Activated T-cell treated with anti-CD3 and anti-CD28 coated beads, Interleukin-2, amount 50 U/mL, for 4 hours (primary cell): ENCODE measurements around the gene KRT80. TPM values are rescaled to one million over a fixed set of nuclear protein-coding genes. Genes with fewer than 3 reads are reported as not detected.

Source experiments
- ATAC-seq, 2 donors: fragments of 200-7000 bp; cut with Tn5 transposase; one replicate each; pipeline ENCODE4 v1.10.0; 2021
- DNase-seq: peaks from one replicate; pipeline ENCODE4 v3.0.0-alpha.2; 2020
- H3K27me3 Mint-ChIP-seq: one replicate; pipeline ENCODE4 v1.8.0; 2021; ENCODE audit warnings: low read depth, mixed read lengths
- H3K36me3 Mint-ChIP-seq: one replicate; pipeline ENCODE4 v1.8.0; 2022; ENCODE audit warnings: mixed read lengths; ENCODE audit not compliant: insufficient read depth
- H3K4me1 Mint-ChIP-seq: one replicate; pipeline ENCODE4 v1.8.0; 2021; ENCODE audit warnings: low read depth, mixed read lengths
- H3K4me3 Mint-ChIP-seq: one replicate; pipeline ENCODE4 v1.8.0; 2021; ENCODE audit warnings: mild to moderate bottlenecking, moderate library complexity, mixed read lengths
- H3K9me3 Mint-ChIP-seq: one replicate; pipeline ENCODE4 v1.8.0; 2021; ENCODE audit warnings: mixed read lengths
- total RNA-seq, 3 donors: library from RNA; stranded (reverse); gene quantifications; one replicate each; pipeline ENCODE4 v1.2.1, GENCODE V29; 2021

The KRT80 gene
- total RNA-seq, 3 donors from 2014 or later, result 0.05 to 0.08 TPM; not detected in 1

GRCh38 chr12:52200781-52201450, 9.1 kb upstream of the KRT80 start:
- DNase-seq, result no peak
- no peaks in the 10 kb centered on the region for H3K9me3 Mint-ChIP-seq
- H3K27me3 Mint-ChIP-seq, result peaks cover 16% of the 10 kb centered on the region
- no peaks in the 10 kb centered on the region for H3K36me3 Mint-ChIP-seq
- peaks cover 5% of the 10 kb centered on the region for H3K4me1 Mint-ChIP-seq
- no peak overlapping the region for H3K4me3 Mint-ChIP-seq
- ATAC-seq, result no peak

GRCh38 chr12:52200086-52200780, 8.4 kb upstream of the KRT80 start:
- H3K36me3 Mint-ChIP-seq, result no peaks in the 10 kb centered on the region
- no peak for ATAC-seq

DNA sequence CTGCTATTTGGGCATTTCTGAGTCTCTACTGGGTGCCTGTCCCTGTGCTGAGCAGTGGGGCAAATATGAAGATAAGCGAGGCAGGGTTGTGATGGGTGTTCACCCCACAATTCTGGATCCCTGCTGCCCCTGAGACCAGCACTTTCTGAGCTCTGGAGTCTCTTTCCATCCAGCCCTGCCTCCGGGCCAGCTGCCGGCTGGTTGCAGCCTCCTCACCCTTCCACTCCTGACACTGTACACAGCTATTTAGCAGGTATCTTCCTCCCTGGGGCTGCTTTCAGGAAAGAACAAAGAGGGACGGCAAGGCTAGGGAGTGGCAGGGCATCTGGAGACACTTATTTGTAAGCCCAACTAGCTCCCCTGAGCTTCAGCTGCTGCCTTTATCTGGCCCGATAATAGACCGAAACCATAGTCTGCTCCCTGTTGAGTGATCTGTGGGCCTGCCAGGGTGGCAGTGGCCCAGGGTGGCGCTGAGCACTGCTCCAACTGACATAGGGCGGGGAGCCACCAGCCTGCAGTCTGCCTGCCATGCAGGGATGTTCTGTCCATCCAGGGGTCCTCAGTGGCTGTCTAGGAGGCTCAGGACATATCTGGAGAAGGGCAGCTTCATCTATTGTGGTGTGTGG, 7.6 kb upstream of the KRT80 start:
- Mint-ChIP-seq H3K4me3 (no peak overlapping the region), H3K27me3 (peaks cover 18% of the 10 kb centered on the region), H3K36me3 (no peaks in the 10 kb centered on the region), H3K4me1 (peaks cover 10% of the 10 kb centered on the region), H3K9me3 (no peaks in the 10 kb centered on the region)
- ATAC-seq (no peak), DNase-seq (no peak)

More at GRCh38 chr12:52200086-52200780, 8.4 kb upstream of the KRT80 start:
- Mint-ChIP-seq H3K4me1 (peaks cover 7% of the 10 kb centered on the region), H3K4me3 (no peak overlapping the region), H3K9me3 (no peaks in the 10 kb centered on the region), H3K27me3 (peaks cover 16% of the 10 kb centered on the region)
- DNase-seq, result no peak

- no peak for ATAC-seq
- no peaks in the 10 kb centered on the region for H3K9me3 Mint-ChIP-seq
Observed at GRCh38 chr12:52198454-52199215, 6.8 kb upstream of the KRT80 start.

DNA sequence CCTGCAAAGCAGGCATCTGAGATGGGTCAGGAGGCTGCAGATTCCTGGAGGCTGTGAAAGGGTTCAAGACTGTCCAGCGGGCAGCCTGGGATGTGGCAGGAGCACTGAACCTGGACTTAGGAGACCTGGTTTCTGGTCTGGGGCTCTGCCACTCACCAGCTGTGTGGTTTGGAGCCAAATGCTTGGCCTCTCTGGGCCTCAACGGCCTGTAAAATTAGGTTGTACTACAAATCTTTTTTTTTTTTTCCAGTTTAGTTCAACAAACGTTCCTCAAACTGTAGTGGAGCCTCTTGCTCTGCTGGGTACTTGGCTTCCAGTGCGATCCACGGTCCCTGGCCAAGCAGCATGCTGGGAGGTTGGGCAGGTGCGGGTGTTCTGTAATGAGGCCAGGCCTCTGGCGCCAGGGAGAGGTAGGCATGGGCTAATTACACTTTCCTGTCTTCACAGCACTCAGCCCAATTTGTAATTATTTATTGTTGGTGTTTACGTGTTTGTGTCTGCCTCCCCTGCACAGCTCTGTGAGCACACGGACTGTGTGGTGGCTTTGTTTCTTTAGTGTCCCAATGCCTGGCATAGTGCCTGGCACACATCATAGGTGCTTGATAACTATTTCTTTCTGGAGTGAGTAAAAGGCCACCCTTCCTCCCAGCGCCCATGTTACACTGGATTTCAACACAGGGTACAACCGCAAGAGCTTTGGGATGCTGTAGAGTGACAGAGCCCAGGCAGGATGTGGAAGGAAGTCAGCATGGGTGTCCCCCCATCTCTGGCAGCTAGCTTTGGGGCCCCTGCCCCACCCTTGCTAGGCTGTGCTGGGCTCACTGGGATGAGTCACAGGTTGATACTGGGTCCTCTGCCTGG, 5.8 kb upstream of the KRT80 start:
- DNase-seq (no peak), ATAC-seq (no peak)
- H3K27me3 Mint-ChIP-seq, result peaks cover 15% of the 10 kb centered on the region
- peaks cover 6% of the 10 kb centered on the region for H3K4me1 Mint-ChIP-seq
- no peaks in the 10 kb centered on the region for H3K9me3 Mint-ChIP-seq
- no peak overlapping the region for H3K4me3 Mint-ChIP-seq
- H3K36me3 Mint-ChIP-seq, result no peaks in the 10 kb centered on the region

More at GRCh38 chr12:52198454-52199215, 6.8 kb upstream of the KRT80 start:
- no peak overlapping the region for H3K4me3 Mint-ChIP-seq
- H3K27me3 Mint-ChIP-seq, result peaks cover 18% of the 10 kb centered on the region
- no peaks in the 10 kb centered on the region for H3K36me3 Mint-ChIP-seq
- DNase-seq, result no peak
- peaks cover 10% of the 10 kb centered on the region for H3K4me1 Mint-ChIP-seq

GRCh38 chr12:52195065-52195730, 3.4 kb upstream of the KRT80 start:
- ATAC-seq (no peak), DNase-seq (no peak)
- H3K27me3 Mint-ChIP-seq, result peaks cover 15% of the 10 kb centered on the region
- no peaks in the 10 kb centered on the region for H3K9me3 Mint-ChIP-seq
- H3K4me1 Mint-ChIP-seq, result peaks cover 6% of the 10 kb centered on the region
- H3K4me3 Mint-ChIP-seq, result no peak overlapping the region
- no peaks in the 10 kb centered on the region for H3K36me3 Mint-ChIP-seq

GRCh38 chr12:52193991-52194390, 2.2 kb upstream of the KRT80 start:
- Mint-ChIP-seq H3K27me3 (peaks cover 15% of the 10 kb centered on the region), H3K4me3 (no peak overlapping the region), H3K4me1 (peaks cover 6% of the 10 kb centered on the region), H3K36me3 (no peaks in the 10 kb centered on the region), H3K9me3 (no peaks in the 10 kb centered on the region)
- DNase-seq, result no peak
- no peak for ATAC-seq

DNA sequence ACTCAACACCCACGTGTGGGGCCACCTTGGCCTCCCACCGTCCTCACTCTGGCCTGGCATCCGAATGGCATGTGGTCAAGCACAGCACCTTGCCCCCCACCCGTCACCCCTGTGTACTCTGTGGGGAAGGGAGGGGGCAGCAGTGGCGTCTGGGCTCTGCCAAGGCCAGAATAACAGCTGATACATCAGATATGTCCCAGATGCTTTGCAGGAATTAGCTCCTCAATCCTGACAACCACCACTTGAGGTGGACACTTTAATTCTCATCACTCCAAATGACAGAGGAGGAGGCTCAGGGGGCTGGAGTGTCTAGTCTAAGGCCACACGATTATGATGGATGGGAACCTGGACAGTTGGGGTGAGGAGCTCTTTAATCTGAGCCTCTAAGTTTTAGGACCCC, 1.7 kb upstream of the KRT80 start:
- Mint-ChIP-seq H3K4me3 (no peak overlapping the region), H3K27me3 (peaks cover 15% of the 10 kb centered on the region), H3K36me3 (no peaks in the 10 kb centered on the region), H3K4me1 (peaks cover 6% of the 10 kb centered on the region), H3K9me3 (no peaks in the 10 kb centered on the region)
- ATAC-seq (no peak), DNase-seq (no peak)

DNA sequence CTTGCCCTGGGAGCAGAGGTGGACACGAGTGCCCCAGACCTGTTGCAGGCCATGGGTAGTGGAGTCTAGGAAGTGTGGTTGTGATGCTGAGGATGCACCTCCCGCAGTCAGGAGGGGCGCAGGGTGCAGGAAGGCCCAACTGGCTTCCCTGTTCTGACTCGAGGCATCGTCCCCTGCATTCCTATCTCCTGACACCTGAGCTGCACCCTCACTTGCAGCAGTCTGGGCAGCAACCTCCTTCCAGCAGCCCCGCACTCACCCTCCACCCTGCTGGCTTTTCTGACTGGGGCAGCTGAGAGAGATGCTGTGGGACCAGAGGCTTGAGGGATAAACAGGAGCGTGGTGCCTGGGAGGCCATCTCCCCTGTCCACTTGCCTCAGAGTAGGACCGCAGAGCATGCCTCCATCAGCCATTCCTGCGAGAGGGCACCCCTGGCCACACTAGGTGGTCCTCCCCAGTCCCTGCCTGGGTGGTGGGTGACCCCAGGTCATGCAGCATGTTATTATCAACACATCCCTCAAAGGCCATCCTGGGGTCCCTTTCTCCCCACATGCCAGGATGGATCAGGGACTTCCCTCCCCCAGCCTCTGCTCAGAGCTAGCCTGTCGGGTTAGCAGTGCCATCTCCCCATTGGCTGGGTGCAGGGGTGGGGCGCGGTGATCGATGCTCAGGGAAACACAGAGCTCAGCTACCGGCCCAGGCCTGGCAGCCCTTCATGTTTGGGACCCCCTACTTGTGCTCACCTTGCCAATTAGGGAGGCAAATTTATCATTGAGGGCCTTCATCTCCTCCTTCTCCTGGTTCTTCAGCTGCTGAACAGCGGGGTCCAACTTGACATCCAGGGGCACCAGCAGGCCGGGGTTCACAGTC, 719 bp downstream of the KRT80 start:
- peaks cover 10% of the 10 kb centered on the region for H3K27me3 Mint-ChIP-seq
- H3K36me3 Mint-ChIP-seq, result no peaks in the 10 kb centered on the region
- ATAC-seq (no peak), DNase-seq (no peak)
- H3K4me1 Mint-ChIP-seq, result peaks cover 6% of the 10 kb centered on the region
- no peaks in the 10 kb centered on the region for H3K9me3 Mint-ChIP-seq
- H3K4me3 Mint-ChIP-seq, result no peak overlapping the region

DNA sequence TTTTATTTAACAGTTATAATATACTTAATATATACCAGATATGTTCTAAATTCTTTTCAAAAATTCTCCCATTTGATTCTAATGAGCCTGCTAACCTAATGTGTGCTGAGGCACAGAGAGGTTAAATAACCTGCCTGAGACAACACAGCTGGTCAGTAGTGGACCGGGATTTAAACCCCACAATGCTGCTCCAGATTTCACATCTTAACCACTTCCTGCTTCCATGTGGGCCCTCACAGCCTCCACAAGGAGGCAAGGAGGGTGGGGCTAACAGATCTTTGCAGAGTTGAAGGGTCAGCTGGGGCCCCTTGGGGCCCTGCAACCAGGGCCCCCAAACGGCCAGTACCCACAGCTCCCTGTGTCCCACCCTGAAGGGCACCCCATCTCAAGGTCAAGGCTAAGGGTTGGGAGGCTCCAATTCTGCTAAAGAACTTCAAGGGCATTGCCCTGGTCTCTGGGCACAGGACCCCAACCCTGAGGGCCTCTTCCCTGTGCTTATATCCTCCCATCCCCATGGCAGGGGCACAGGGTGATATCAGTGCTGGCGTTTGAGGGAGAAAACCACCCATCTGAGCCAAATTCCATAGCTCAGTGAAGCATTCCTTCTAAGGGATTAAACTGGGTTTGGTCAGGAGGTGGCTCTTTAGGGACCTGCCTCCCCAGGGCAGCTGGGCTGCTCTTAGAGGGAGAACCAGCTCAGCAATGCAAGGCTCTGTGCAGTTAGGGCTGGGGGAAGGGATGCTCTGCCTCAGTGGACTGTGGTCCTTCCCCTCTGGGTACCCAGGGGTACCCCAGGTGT, 2.2 kb downstream of the KRT80 start:
- H3K36me3 Mint-ChIP-seq, result no peaks in the 10 kb centered on the region
- H3K4me1 Mint-ChIP-seq, result peaks cover 2% of the 10 kb centered on the region
- DNase-seq (no peak), ATAC-seq (no peak)
- H3K4me3 Mint-ChIP-seq, result no peak overlapping the region
- peaks cover 8% of the 10 kb centered on the region for H3K27me3 Mint-ChIP-seq
- H3K9me3 Mint-ChIP-seq, result no peaks in the 10 kb centered on the region

- no peak overlapping the region for H3K4me3 Mint-ChIP-seq
- no peaks in the 10 kb centered on the region for H3K9me3 Mint-ChIP-seq
- DNase-seq (no peak), ATAC-seq (no peak)
- H3K27me3 Mint-ChIP-seq, result peaks cover 8% of the 10 kb centered on the region
- H3K36me3 Mint-ChIP-seq, result no peaks in the 10 kb centered on the region
- peaks cover 3% of the 10 kb centered on the region for H3K4me1 Mint-ChIP-seq
Observed at GRCh38 chr12:52188658-52189057, 3.2 kb downstream of the KRT80 start.

DNA sequence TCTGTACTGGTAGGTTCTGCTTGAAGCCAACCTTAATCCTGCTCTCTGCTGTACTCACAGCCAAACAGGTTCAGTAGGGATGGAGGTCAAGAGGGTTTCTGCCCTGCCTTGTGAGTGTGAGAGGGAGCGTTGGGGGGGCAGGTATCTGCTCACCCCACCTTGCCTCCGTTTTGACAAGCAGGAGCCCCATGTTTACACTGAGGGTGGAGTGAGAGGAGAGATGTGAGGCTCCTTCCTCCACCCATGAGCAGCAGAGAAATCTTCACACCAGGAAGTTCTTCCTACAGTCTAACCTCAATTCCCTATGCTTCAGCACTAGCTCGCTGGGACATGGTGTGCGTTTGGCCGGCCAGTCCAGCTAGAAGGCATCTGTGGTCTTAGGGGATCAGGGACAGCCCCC, 4.2 kb downstream of the KRT80 start:
- DNase-seq (no peak), ATAC-seq (no peak)
- H3K27me3 Mint-ChIP-seq, result peaks cover 5% of the 10 kb centered on the region
- no peak overlapping the region for H3K4me3 Mint-ChIP-seq
- H3K9me3 Mint-ChIP-seq, result no peaks in the 10 kb centered on the region
- peaks cover 3% of the 10 kb centered on the region for H3K4me1 Mint-ChIP-seq
- no peaks in the 10 kb centered on the region for H3K36me3 Mint-ChIP-seq
